Measurements from ENCODE around the gene C1orf159.
"Not testable (repeated sequence)": the region's sequence is repeated elsewhere in the genome, so short reads cannot be mapped to it uniquely, and the experiment has no call there.

DNA sequence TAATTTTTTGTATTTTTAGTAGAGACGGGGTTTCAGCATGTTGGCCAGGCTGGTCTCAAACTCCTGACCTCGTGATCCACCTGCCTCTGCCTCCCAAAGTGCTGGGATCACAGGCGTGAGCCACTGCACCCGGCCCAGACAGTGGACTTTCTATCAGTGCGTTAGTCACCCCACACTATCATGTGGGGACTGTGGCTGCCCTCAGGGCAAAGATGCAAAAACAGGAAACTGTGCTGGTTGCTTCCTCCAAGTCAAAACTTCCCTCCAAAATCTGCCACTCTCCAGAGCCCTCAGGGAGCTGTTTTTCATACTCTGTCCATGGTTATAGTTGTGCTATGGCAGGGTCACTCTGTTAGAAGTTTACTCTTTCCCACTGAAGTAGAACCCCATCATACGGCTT is 11.7 kb downstream of the C1orf159 start:
- TF ChIP-seq POLR2A (IDR thresholded peaks at IDR 0.05), result not testable (repeated sequence)
- TF ChIP-seq, protein P1, sequence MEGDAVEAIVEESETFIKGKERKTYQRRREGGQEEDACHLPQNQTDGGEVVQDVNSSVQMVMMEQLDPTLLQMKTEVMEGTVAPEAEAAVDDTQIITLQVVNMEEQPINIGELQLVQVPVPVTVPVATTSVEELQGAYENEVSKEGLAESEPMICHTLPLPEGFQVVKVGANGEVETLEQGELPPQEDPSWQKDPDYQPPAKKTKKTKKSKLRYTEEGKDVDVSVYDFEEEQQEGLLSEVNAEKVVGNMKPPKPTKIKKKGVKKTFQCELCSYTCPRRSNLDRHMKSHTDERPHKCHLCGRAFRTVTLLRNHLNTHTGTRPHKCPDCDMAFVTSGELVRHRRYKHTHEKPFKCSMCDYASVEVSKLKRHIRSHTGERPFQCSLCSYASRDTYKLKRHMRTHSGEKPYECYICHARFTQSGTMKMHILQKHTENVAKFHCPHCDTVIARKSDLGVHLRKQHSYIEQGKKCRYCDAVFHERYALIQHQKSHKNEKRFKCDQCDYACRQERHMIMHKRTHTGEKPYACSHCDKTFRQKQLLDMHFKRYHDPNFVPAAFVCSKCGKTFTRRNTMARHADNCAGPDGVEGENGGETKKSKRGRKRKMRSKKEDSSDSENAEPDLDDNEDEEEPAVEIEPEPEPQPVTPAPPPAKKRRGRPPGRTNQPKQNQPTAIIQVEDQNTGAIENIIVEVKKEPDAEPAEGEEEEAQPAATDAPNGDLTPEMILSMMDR (IDR thresholded peaks at IDR 0.05), result not testable (repeated sequence)
